Measurements from ENCODE around the gene PTGDS. TPM values are rescaled to one million over a fixed set of nuclear protein-coding genes. Genes with fewer than 3 reads are reported as not detected.

The PTGDS gene
- total RNA-seq, 4 donors from 2014 or later: 4.3 to 31.7 (median 25.7) TPM

GRCh38 chr9:136994888-136995230 lies 17.6 kb downstream of the PTGDS start:
- H3K4me1 ChIP-seq: peaks cover 64% of the 10 kb centered on the region
- no CpG with 5 or more reads among the region's 40 CpGs for WGBS
- no peak overlapping the region for H3K27ac ChIP-seq

GRCh38 chr9:136995362-136995761 lies 18.1 kb downstream of the PTGDS start:
- DNase-seq (ENCODE audit: low spot score in 2 of 2): no peak
- TF ChIP-seq POLR2A (IDR thresholded peaks at IDR 0.05) (no peak), CTCF (IDR thresholded peaks at IDR 0.05) (no peak), EP300 (IDR thresholded peaks at IDR 0.05) (no peak), POLR2AphosphoS5 (IDR thresholded peaks at IDR 0.05) (no peak)
- peaks cover 4% of the 10 kb centered on the region for H3K27me3 ChIP-seq
- peaks cover 64% of the 10 kb centered on the region for H3K4me1 ChIP-seq
- H3K36me3 ChIP-seq: no peaks in the 10 kb centered on the region
- H3K27ac ChIP-seq: no peak overlapping the region
- H3K4me3 ChIP-seq: peak overlapping the region; percentile 33
- no CpG with 5 or more reads among the region's 30 CpGs for WGBS
- no peaks in the 10 kb centered on the region for H3K9me3 ChIP-seq

More at GRCh38 chr9:136994888-136995230, 17.6 kb downstream of the PTGDS start:
- no peak for DNase-seq (ENCODE audit: low spot score in 2 of 2)
- peaks cover 4% of the 10 kb centered on the region for H3K27me3 ChIP-seq
- TF ChIP-seq CTCF (IDR thresholded peaks at IDR 0.05) (no peak), POLR2AphosphoS5 (IDR thresholded peaks at IDR 0.05) (no peak), POLR2A (IDR thresholded peaks at IDR 0.05) (no peak)
- H3K36me3 ChIP-seq: no peaks in the 10 kb centered on the region
- H3K4me3 ChIP-seq: peak overlapping the region; percentile 33
- no peaks in the 10 kb centered on the region for H3K9me3 ChIP-seq

- peak overlapping the region; percentile 33 for H3K4me3 ChIP-seq
- no peaks in the 10 kb centered on the region for H3K9me3 ChIP-seq
- DNase-seq (ENCODE audit: low spot score in 2 of 2): no peak
- H3K27ac ChIP-seq: no peak overlapping the region
- H3K36me3 ChIP-seq: no peaks in the 10 kb centered on the region
- H3K4me1 ChIP-seq: peaks cover 64% of the 10 kb centered on the region
- WGBS: 17% methylated on average over 1 of the region's 12 CpGs
- TF ChIP-seq CTCF (IDR thresholded peaks at IDR 0.05): no peak
- no peak for TF ChIP-seq POLR2A (IDR thresholded peaks at IDR 0.05)
- TF ChIP-seq EP300 (IDR thresholded peaks at IDR 0.05): no peak
- no peak for TF ChIP-seq POLR2AphosphoS5 (IDR thresholded peaks at IDR 0.05)
- peaks cover 4% of the 10 kb centered on the region for H3K27me3 ChIP-seq
Observed at GRCh38 chr9:136995772-136996311, 18.5 kb downstream of the PTGDS start.

GRCh38 chr9:136996361-136997292 lies 19.3 kb downstream of the PTGDS start, which contains the start of gene CLIC3:
Gene CLIC3 (minus strand): TSS chr9:136996568. CDS start chr9:136996543, 25 bp downstream.
- Histone ChIP-seq H3K4me3 (peak within 1 kb of the TSS; percentile 33), H3K27ac (no peak within 1 kb of the TSS), H3K4me1 (peaks cover 60% of the 10 kb centered on the region), H3K9me3 (no peaks in the 10 kb centered on the region), H3K36me3 (no peaks in the 10 kb centered on the region), H3K27me3 (peaks cover 4% of the 10 kb centered on the region)
- TF ChIP-seq POLR2A (IDR thresholded peaks at IDR 0.05) (no peak), EP300 (IDR thresholded peaks at IDR 0.05) (no peak), CTCF (IDR thresholded peaks at IDR 0.05) (no peak), POLR2AphosphoS5 (IDR thresholded peaks at IDR 0.05) (no peak)
- DNase-seq (ENCODE audit: low spot score in 2 of 2): no peak
- WGBS: 39% methylated on average over 12 of the region's 35 CpGs

GRCh38 chr9:136997371-136997770 lies 20.1 kb downstream of the PTGDS start:
- H3K4me1 ChIP-seq: peaks cover 56% of the 10 kb centered on the region
- no peak for DNase-seq (ENCODE audit: low spot score in 2 of 2)
- no peak overlapping the region for H3K4me3 ChIP-seq
- TF ChIP-seq CTCF (IDR thresholded peaks at IDR 0.05) (no peak), POLR2AphosphoS5 (IDR thresholded peaks at IDR 0.05) (no peak), POLR2A (IDR thresholded peaks at IDR 0.05) (no peak), EP300 (IDR thresholded peaks at IDR 0.05) (no peak)
- 84% methylated on average over 10 of the region's 10 CpGs for WGBS
- no peaks in the 10 kb centered on the region for H3K9me3 ChIP-seq
- peaks cover 4% of the 10 kb centered on the region for H3K27me3 ChIP-seq
- no peaks in the 10 kb centered on the region for H3K36me3 ChIP-seq
- H3K27ac ChIP-seq: no peak overlapping the region

Data from suprapubic skin (tissue), 4 donors.